ENCODE data around the gene ACOT11.

Gene ACOT11

DNA sequence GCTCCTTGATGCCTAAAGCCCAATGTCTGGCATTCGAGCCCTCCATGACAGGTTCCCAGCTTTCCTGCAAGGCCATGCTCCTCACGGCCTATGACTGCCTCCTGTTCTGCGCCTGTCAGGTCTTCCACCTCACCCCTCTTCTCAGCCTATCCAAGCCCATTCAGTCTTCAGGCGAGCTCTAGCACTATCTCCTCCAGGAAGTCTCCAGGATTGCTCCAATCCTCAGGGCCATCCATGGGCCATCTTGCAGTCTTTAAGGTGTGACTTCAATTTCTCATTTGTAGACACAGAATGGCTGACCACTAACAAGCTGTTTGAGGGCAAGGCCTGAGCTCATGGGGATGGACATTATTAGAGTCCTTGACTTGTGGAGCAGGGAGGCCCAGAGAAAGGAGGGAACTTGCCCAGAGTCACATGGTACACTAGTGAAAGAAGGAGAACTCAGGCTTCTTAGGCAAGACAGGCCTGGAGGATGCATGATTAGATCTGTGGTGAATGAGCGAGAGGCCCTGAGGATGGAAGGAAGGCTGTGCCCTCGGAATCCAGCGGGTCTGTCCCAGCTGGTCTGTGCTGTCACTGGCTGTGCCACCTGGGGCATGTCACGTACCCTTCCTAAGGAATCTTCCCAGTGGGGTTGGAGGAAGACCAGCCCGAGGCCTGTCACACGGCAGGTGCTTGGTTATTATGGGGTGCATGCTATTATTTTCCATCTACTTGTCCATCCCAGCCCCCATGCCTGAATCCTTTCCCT is 1.2 kb upstream of the ACOT11 start:
- no peak for DNase-seq (ENCODE audit: low read depth in 2 of 2)
- TF ChIP-seq CTCF (IDR thresholded peaks at IDR 0.05; ENCODE audit: low read depth, low read length): no peak
- no peak overlapping the region for H3K4me3 ChIP-seq (replicated peaks in 1 of 2; ENCODE audit: low read depth in 2 of 2, low read length in 2 of 2)

DNA sequence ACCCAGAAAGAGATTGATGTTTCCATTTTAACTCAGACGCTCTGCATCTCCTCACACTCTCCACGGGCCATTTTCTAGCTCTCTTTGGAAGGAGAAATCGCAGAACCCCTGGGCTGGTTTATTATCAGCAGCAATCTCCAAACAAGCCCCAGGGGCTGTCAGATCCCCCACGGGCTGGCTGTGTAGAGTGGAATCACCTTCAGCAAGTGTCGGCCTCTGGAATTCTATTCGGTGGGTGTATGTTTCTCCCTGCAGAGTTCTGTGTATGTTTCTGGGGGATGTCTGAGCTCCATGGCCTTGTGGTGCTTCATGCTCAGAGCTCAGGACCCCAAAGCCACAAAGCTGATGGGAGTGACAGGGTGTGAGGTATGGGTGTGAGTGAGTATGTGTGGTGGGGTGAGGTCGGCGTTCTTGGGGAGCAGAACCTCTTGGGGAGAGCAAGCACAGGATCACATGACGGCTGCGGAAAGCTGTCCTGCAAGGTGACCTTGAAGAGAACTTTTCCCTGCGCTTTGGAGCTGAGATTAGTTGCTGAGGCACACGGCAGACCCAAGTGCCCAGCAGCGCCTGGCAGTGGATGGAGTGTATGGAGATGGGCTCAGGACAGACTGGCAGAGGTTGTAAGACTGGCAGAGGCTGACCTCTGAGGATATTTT is 489 bp downstream of the ACOT11 start:
- no peak for DNase-seq (ENCODE audit: low read depth in 2 of 2)
- TF ChIP-seq CTCF (IDR thresholded peaks at IDR 0.05; ENCODE audit: low read depth, low read length): no peak
- peak overlapping the region in 1 of 2 donors; percentile 22 for H3K4me3 ChIP-seq (replicated peaks in 1 of 2; ENCODE audit: low read depth in 2 of 2, low read length in 2 of 2)

GRCh38 chr1:54549181-54549924 is 1.3 kb downstream of the ACOT11 start:
- no peak overlapping the region for H3K4me3 ChIP-seq (replicated peaks in 1 of 2; ENCODE audit: low read depth in 2 of 2, low read length in 2 of 2)
- TF ChIP-seq CTCF (IDR thresholded peaks at IDR 0.05; ENCODE audit: low read depth, low read length): no peak
- DNase-seq (ENCODE audit: low read depth in 2 of 2): no peak

GRCh38 chr1:54551891-54552290 is 3.9 kb downstream of the ACOT11 start:
- H3K4me3 ChIP-seq (replicated peaks in 1 of 2; ENCODE audit: low read depth in 2 of 2, low read length in 2 of 2): no peak overlapping the region
- DNase-seq (ENCODE audit: low read depth in 2 of 2): no peak
- TF ChIP-seq CTCF (IDR thresholded peaks at IDR 0.05; ENCODE audit: low read depth, low read length): no peak

DNA sequence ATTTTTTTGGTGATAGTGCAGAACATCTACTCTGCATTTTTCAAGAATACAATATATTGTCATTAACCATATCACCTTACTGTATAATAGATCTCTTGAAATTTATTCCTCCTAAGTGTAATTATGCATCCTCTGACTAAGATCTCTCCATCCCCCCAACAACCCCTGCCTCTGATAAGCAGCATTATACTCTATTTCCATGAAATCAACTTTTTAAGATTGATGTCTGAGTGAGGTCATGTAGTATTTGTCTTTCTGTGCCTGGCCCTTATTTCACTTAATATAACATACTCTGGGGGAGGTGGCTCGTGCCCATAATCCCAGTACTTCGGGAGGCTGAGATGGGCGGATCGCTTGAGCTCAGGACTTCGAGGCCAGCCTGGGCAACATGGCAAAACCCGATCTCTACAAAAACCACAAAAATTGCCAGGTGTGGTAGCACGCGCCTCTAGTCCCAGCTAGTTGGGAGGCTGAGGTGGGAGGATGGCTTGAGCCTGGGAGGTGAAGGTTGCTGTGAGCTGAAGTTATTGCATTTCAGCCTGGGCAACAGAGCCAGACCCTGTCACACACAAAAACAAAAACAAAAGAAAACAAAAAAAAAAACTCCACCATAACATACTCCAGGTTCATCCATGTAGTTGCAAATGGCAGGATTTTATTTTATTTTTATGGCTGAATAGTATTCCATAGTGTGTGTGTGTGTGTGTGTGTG is 5.7 kb downstream of the ACOT11 start:
- DNase-seq (ENCODE audit: low read depth in 2 of 2): no peak
- no peak for TF ChIP-seq CTCF (IDR thresholded peaks at IDR 0.05; ENCODE audit: low read depth, low read length)
- no peak overlapping the region for H3K4me3 ChIP-seq (replicated peaks in 1 of 2; ENCODE audit: low read depth in 2 of 2, low read length in 2 of 2)

- no peak for TF ChIP-seq CTCF (IDR thresholded peaks at IDR 0.05; ENCODE audit: low read depth, low read length)
- no peak for DNase-seq (ENCODE audit: low read depth in 2 of 2)
- no peak overlapping the region for H3K4me3 ChIP-seq (replicated peaks in 1 of 2; ENCODE audit: low read depth in 2 of 2, low read length in 2 of 2)
Observed at GRCh38 chr1:54556110-54556509, 8.1 kb downstream of the ACOT11 start.
